ENCODE measurements around the gene MTM1. TPM values are rescaled to one million over a fixed set of nuclear protein-coding genes. Genes with fewer than 3 reads are reported as not detected.

The MTM1 gene
- total RNA-seq, 2 donors from 2014 or later: 17.1 to 21.4 TPM

- H3K27ac Mint-ChIP-seq: no peak overlapping the region
- H3K4me1 Mint-ChIP-seq: peaks cover 12% of the 10 kb centered on the region
- no peak overlapping the region for H3K4me3 Mint-ChIP-seq
- no peaks in the 10 kb centered on the region for H3K27me3 Mint-ChIP-seq
- ATAC-seq (replicated peaks): no peak
- H3K9me3 Mint-ChIP-seq: no peaks in the 10 kb centered on the region
- peaks cover 9% of the 10 kb centered on the region for H3K36me3 Mint-ChIP-seq (ENCODE audit: low read depth)
These were observed 146.8 kb downstream of the MTM1 start for GRCh38 chrX:150715184-150715583.

- no peaks in the 10 kb centered on the region for H3K4me1 Mint-ChIP-seq
- no peaks in the 10 kb centered on the region for H3K27me3 Mint-ChIP-seq
- H3K27ac Mint-ChIP-seq: no peak overlapping the region
These were observed 151.2 kb downstream of the MTM1 start for GRCh38 chrX:150719621-150720020.

More at GRCh38 chrX:150719621-150720020, 151.2 kb downstream of the MTM1 start:
- no peaks in the 10 kb centered on the region for H3K9me3 Mint-ChIP-seq
- no peak overlapping the region for H3K4me3 Mint-ChIP-seq
- H3K36me3 Mint-ChIP-seq (ENCODE audit: low read depth): peaks cover 28% of the 10 kb centered on the region
- no peak for ATAC-seq (replicated peaks)

Other genes starting within 250 kb of the MTM1 start
- 1 to 10 TPM; 1.9 to 2.1 TPM for gene MAMLD1, start 205.3 kb upstream of the MTM1 start, total RNA-seq
- 10 to 100 TPM; 25.5 to 36.0 TPM for gene MTMR1, start 124.8 kb downstream of the MTM1 start, total RNA-seq

All from activated T-helper 17 cell treated with anti-CD3 and anti-CD28 coated beads, Interleukin-2, amount 50 U/mL, for 72 hours (primary cell).